Measurements from ENCODE around the gene CSGALNACT2. TPM values are rescaled to one million over a fixed set of nuclear protein-coding genes. Genes with fewer than 3 reads are reported as not detected.

The CSGALNACT2 gene
- total RNA-seq, 1 donor from 2014 or later, result 7.1 TPM

- Histone ChIP-seq H3K4me3 (no peak overlapping the region), H3K4me1 (no peaks in the 10 kb centered on the region), H3K27me3 (ENCODE audit: low read depth) (no peaks in the 10 kb centered on the region), H3K9me3 (replicated peaks) (no peaks in the 10 kb centered on the region), H3K36me3 (peaks cover 48% of the 10 kb centered on the region), H3K27ac (replicated peaks) (no peak overlapping the region)
- intact Hi-C loops (cut with micrococcal nuclease), result no loop called here
- DNase-seq, result no peak
- TF ChIP-seq CTCF (IDR thresholded peaks at IDR 0.05; ENCODE audit: borderline replicate concordance), result no peak
These were observed 49.0 kb downstream of the CSGALNACT2 start for GRCh38 chr10:43187213-43187612.

GRCh38 chr10:43188702-43189101, 50.5 kb downstream of the CSGALNACT2 start:
- no peak for TF ChIP-seq CTCF (IDR thresholded peaks at IDR 0.05; ENCODE audit: borderline replicate concordance)
- Histone ChIP-seq H3K4me3 (no peak overlapping the region), H3K9me3 (replicated peaks) (no peaks in the 10 kb centered on the region), H3K4me1 (no peaks in the 10 kb centered on the region), H3K27ac (replicated peaks) (no peak overlapping the region), H3K27me3 (ENCODE audit: low read depth) (no peaks in the 10 kb centered on the region), H3K36me3 (peaks cover 33% of the 10 kb centered on the region)
- no peak for DNase-seq
- intact Hi-C loops (cut with micrococcal nuclease), result no loop called here

GRCh38 chr10:43190289-43190688, 52.0 kb downstream of the CSGALNACT2 start:
- Histone ChIP-seq H3K27me3 (ENCODE audit: low read depth) (no peaks in the 10 kb centered on the region), H3K4me3 (no peak overlapping the region), H3K4me1 (no peaks in the 10 kb centered on the region), H3K36me3 (peaks cover 19% of the 10 kb centered on the region), H3K27ac (replicated peaks) (no peak overlapping the region), H3K9me3 (replicated peaks) (no peaks in the 10 kb centered on the region)
- DNase-seq, result no peak
- TF ChIP-seq CTCF (IDR thresholded peaks at IDR 0.05; ENCODE audit: borderline replicate concordance), result no peak
- intact Hi-C loops (cut with micrococcal nuclease), result no loop called here

- Histone ChIP-seq H3K36me3 (peaks cover 15% of the 10 kb centered on the region), H3K4me1 (no peaks in the 10 kb centered on the region), H3K27ac (replicated peaks) (no peak overlapping the region), H3K9me3 (replicated peaks) (no peaks in the 10 kb centered on the region), H3K27me3 (ENCODE audit: low read depth) (no peaks in the 10 kb centered on the region), H3K4me3 (no peak overlapping the region)
- no peak for TF ChIP-seq CTCF (IDR thresholded peaks at IDR 0.05; ENCODE audit: borderline replicate concordance)
- intact Hi-C loops (cut with micrococcal nuclease), result no loop called here
- DNase-seq, result no peak
These were observed 52.5 kb downstream of the CSGALNACT2 start for GRCh38 chr10:43190775-43191174.

GRCh38 chr10:43192884-43193283, 54.6 kb downstream of the CSGALNACT2 start:
- no peak for TF ChIP-seq CTCF (IDR thresholded peaks at IDR 0.05; ENCODE audit: borderline replicate concordance)
- Histone ChIP-seq H3K4me3 (no peak overlapping the region), H3K4me1 (no peaks in the 10 kb centered on the region), H3K27me3 (ENCODE audit: low read depth) (peaks cover under 1% of the 10 kb centered on the region), H3K27ac (replicated peaks) (no peak overlapping the region), H3K9me3 (replicated peaks) (no peaks in the 10 kb centered on the region), H3K36me3 (no peaks in the 10 kb centered on the region)
- no peak for DNase-seq
- intact Hi-C loops (cut with micrococcal nuclease), result no loop called here
